ENCODE data around the gene PLRG1.
"Not testable (repeated sequence)": the region's sequence is repeated elsewhere in the genome, so short reads cannot be mapped to it uniquely, and the experiment has no call there.

The PLRG1 gene
- total RNA-seq, result 43.5 to 161 (median 99.4) reads per million in 9 experiments

DNA sequence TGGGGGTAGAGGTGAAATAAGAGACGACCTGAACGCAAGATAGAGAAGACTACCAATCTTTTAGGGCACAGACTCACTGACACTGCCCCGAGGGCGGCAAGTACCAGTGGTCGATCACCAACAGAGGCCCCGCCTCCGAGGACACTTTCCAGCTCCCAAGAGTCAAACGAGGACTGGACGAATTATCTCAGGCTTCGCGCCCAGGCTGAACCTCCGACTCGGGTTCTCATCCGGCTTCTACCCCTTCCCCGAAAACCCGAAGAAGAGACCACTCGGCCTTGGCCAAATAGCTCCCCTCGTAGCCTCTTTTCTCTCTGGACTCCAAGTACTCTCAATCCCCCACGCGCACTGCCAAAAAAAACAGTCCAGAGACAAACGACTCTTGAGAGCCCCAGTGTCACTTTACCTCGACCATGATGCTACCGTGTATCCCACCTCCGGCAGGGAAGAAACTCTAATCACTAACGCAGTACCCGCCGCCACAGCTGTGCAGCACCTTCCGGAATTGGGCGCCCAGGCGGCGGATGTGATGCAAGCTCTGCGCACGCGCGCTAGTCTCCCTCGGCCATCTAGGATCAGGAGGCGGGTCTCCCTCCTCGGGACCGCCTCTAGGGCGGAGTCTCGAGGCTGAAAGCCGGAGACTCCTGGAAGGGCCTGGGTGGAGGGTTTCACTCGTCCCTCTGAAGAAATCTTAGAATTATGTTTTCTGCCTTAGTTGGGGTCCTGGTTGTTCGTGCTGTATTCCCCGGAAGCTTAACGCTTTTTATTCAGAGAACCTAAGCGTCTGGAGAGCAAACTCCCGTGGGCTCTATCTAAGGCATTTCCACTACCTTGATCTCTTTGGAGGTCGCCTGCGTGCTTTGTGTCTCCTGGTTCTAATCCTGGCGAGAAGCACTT is at the start of gene PLRG1:
Gene PLRG1, minus strand, starts transcription at position 507 of the 897 bp plus-strand sequence. Its CDS starts 92 bp downstream, at position 415.
- Mint-ChIP-seq H3K4me3 (peak within 1 kb of the TSS; percentile 93 to 96), H3K27me3 (no peaks in the 10 kb centered on the region), H3K27ac (peak within 1 kb of the TSS; percentile 95 to 97), H3K36me3 (ENCODE audit: insufficient read depth) (peaks cover 28% of the 10 kb centered on the region), H3K9me3 (no peaks in the 10 kb centered on the region), H3K4me1 (ENCODE audit: low read depth in 2 of 2) (peaks cover 14 to 24% of the 10 kb centered on the region in 2 donors)
- ATAC-seq (replicated peaks) (peak; percentile 95), DNase-seq (peak; percentile 96)

DNA sequence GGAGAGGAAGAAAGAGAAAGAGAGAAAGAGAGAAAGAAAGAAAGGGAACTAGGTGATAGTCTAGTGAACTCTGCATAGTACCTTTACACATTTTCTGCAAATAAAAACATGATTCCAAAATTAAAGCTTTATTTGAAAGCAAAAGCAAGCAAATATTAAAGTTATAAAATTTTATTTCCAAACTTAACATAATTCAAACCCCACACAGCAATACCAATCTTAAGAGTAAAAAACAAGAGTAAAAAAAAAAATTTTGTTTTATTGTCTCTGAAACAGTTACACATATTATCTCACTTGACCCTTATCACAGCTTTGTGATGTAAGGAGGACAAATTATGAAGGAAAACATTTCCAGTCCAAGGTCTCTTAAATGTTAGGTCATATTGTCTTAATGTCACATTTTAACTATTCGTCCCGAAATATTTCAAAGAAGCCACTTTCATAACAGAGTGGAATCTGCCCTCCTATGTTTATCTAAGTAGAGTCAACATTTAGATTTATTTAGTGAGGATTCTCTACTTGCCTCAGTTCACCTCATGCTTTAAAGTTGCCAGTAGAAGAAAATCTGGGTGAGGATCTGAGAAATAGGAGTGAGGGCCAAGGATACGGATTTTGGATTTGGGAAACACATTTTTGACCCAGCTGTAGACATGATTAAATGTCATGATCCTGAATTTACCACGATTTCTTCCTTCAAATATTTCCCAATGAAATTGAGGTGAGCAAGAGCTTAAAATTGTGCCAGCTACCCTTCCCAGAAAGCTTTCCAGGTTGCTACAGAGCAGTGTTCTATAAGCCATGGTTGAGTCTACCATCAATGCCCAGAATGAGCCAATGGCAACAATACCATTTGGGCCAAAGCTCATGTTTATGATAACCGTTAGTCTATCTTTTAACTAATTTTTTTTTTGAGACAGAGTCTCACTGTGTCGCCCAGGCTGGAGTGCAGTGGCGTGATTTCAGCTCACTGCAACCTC is 47.9 kb upstream of the PLRG1 start:
- no peak overlapping the region for H3K4me3 Mint-ChIP-seq
- H3K27me3 Mint-ChIP-seq, result peaks cover 38 to 43% of the 10 kb centered on the region in 2 donors
- no peaks in the 10 kb centered on the region for H3K36me3 Mint-ChIP-seq (ENCODE audit: insufficient read depth)
- no peak overlapping the region for H3K27ac Mint-ChIP-seq
- no peaks in the 10 kb centered on the region for H3K9me3 Mint-ChIP-seq
- DNase-seq (no peak), ATAC-seq (replicated peaks) (no peak)
- no peaks in the 10 kb centered on the region for H3K4me1 Mint-ChIP-seq (ENCODE audit: low read depth in 2 of 2)

DNA sequence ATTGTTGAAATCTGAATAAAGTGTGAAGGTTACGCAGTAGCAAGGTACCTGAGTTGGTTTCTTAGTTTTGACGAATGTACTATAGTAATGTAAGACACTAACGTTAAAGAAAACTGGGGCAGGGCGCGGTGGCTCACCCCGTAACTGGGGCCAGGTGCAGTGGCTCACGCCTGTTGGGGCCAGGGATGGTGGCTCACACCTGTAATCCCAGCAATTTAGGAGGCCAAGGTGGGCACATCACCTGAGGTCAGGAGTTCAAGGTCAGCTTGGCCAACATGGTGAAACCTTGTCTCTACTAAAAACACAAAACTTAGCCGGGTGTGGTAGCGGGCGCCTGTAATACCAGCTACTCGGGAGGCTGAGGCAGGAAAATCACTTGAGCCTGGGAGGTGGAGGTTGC is 47.1 kb upstream of the PLRG1 start:
- DNase-seq; ATAC-seq (replicated peaks); H3K27ac Mint-ChIP-seq; H3K9me3 Mint-ChIP-seq; H3K36me3 Mint-ChIP-seq (ENCODE audit: insufficient read depth); H3K4me1 Mint-ChIP-seq (ENCODE audit: low read depth in 2 of 2); H3K4me3 Mint-ChIP-seq: not testable (repeated sequence)
- H3K27me3 Mint-ChIP-seq, result peaks cover 30 to 43% of the 10 kb centered on the region in 2 donors

- Mint-ChIP-seq H3K9me3 (no peaks in the 10 kb centered on the region), H3K27ac (no peak overlapping the region), H3K36me3 (ENCODE audit: insufficient read depth) (no peaks in the 10 kb centered on the region), H3K4me1 (ENCODE audit: low read depth in 2 of 2) (no peaks in the 10 kb centered on the region), H3K4me3 (no peak overlapping the region), H3K27me3 (peaks cover 29 to 38% of the 10 kb centered on the region in 2 donors)
- ATAC-seq (replicated peaks) (no peak), DNase-seq (no peak)
These were observed 45.6 kb upstream of the PLRG1 start for GRCh38 chr4:154595807-154596206.

GRCh38 chr4:154594343-154594742 is 44.1 kb upstream of the PLRG1 start:
- H3K27ac Mint-ChIP-seq; H3K4me1 Mint-ChIP-seq (ENCODE audit: low read depth in 2 of 2); DNase-seq; H3K4me3 Mint-ChIP-seq; H3K9me3 Mint-ChIP-seq; ATAC-seq (replicated peaks); H3K36me3 Mint-ChIP-seq (ENCODE audit: insufficient read depth): not testable (repeated sequence)
- peaks cover 31 to 43% of the 10 kb centered on the region in 2 donors for H3K27me3 Mint-ChIP-seq

DNA sequence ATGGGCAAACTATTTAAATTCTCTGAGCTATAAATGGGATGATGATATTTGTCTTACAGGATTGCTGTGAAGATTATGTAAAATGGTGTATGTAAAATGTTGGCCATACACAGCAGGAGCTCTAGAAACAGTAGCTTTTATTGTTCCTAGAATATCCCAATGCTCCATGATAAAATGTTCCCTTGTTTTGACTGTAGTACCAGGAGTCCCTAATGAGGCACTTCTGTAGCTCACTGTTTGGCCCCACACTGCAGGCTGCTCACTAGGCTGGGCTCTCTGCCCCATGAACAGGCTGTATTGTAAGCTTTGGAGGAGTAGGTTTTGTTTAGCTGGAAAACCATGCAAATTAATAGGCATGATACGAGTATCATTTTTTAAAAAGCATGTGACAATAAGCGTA is 43.7 kb upstream of the PLRG1 start:
- ATAC-seq (replicated peaks), result no peak

DNA sequence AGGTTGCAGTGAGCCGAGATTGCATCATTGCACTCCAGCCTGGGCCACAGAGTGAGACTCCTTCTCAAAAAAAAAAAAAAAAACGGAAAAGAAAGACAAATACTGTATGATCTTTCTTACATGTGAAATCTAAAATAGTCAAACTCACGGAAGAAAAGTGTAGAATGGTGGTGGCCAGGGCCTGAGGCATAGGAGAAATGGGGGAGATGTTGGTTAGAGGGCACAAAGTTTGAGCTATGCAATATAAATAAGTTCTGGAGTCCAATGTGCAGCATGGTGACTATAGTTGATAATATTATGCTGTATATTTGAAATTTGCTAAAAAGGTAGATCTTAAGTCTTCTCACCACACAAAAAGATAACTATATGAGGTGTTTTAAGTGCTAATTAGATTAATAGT is 41.7 kb upstream of the PLRG1 start:
- H3K4me1 Mint-ChIP-seq (ENCODE audit: low read depth in 2 of 2), result no peaks in the 10 kb centered on the region
- H3K9me3 Mint-ChIP-seq, result no peaks in the 10 kb centered on the region
- no peaks in the 10 kb centered on the region for H3K36me3 Mint-ChIP-seq (ENCODE audit: insufficient read depth)
- peaks cover 41 to 42% of the 10 kb centered on the region in 2 donors for H3K27me3 Mint-ChIP-seq
- H3K4me3 Mint-ChIP-seq, result no peak overlapping the region
- DNase-seq, result no peak
- no peak overlapping the region for H3K27ac Mint-ChIP-seq
- no peak for ATAC-seq (replicated peaks)

More for the DNA sequence above, 43.7 kb upstream of the PLRG1 start:
- DNase-seq, result no peak
- H3K36me3 Mint-ChIP-seq (ENCODE audit: insufficient read depth), result no peaks in the 10 kb centered on the region
- no peaks in the 10 kb centered on the region for H3K9me3 Mint-ChIP-seq
- H3K27me3 Mint-ChIP-seq, result peaks cover 33 to 47% of the 10 kb centered on the region in 2 donors
- H3K4me3 Mint-ChIP-seq, result no peak overlapping the region
- H3K4me1 Mint-ChIP-seq (ENCODE audit: low read depth in 2 of 2), result no peaks in the 10 kb centered on the region
- H3K27ac Mint-ChIP-seq, result no peak overlapping the region

GRCh38 chr4:154590329-154591006 is 40.3 kb upstream of the PLRG1 start, which contains the start of gene FGA:
FGA (minus strand) TSS chr4:154590742; CDS start chr4:154590687, 55 bp downstream.
- H3K27ac Mint-ChIP-seq, result no peak within 1 kb of the TSS
- no peaks in the 10 kb centered on the region for H3K36me3 Mint-ChIP-seq (ENCODE audit: insufficient read depth)
- peaks cover 49 to 52% of the 10 kb centered on the region in 2 donors for H3K27me3 Mint-ChIP-seq
- H3K4me1 Mint-ChIP-seq (ENCODE audit: low read depth in 2 of 2), result no peaks in the 10 kb centered on the region
- ATAC-seq (replicated peaks), result no peak
- H3K9me3 Mint-ChIP-seq, result no peaks in the 10 kb centered on the region
- H3K4me3 Mint-ChIP-seq, result no peak within 1 kb of the TSS
- no peak for DNase-seq

GRCh38 chr4:154589296-154590197 is 39.3 kb upstream of the PLRG1 start:
- H3K27me3 Mint-ChIP-seq, result peaks cover 49 to 52% of the 10 kb centered on the region in 2 donors

DNA sequence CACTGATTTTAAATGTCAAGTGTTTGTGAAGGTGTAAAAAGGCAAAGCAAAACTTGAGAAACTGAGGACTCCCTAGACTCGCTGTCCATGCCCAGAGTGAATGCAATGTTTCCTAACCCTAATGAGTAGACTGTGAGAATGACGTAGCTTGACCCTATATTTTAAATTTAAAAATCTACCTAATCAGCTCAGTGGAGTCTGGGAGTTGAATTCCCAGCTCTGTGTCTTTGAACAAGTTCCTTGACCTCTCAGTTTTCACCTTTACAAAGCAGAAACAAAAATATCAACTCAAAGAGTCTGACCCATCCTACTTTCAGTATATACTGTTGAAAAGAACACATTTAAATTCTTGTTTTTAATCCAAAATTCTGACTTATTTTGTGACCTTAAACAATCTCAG is 38.0 kb upstream of the PLRG1 start:
- H3K27me3 Mint-ChIP-seq, result peaks cover 41 to 43% of the 10 kb centered on the region in 2 donors
- DNase-seq (no peak), ATAC-seq (replicated peaks) (no peak)
- no peak overlapping the region for H3K4me3 Mint-ChIP-seq
- no peaks in the 10 kb centered on the region for H3K4me1 Mint-ChIP-seq (ENCODE audit: low read depth in 2 of 2)
- no peak overlapping the region for H3K27ac Mint-ChIP-seq
- no peaks in the 10 kb centered on the region for H3K36me3 Mint-ChIP-seq (ENCODE audit: insufficient read depth)
- H3K9me3 Mint-ChIP-seq, result no peaks in the 10 kb centered on the region

More at GRCh38 chr4:154589296-154590197, 39.3 kb upstream of the PLRG1 start:
- Mint-ChIP-seq H3K27ac (no peak overlapping the region), H3K9me3 (no peaks in the 10 kb centered on the region), H3K36me3 (ENCODE audit: insufficient read depth) (no peaks in the 10 kb centered on the region), H3K4me3 (no peak overlapping the region), H3K4me1 (ENCODE audit: low read depth in 2 of 2) (no peaks in the 10 kb centered on the region)
- ATAC-seq (replicated peaks) (no peak), DNase-seq (no peak)

DNA sequence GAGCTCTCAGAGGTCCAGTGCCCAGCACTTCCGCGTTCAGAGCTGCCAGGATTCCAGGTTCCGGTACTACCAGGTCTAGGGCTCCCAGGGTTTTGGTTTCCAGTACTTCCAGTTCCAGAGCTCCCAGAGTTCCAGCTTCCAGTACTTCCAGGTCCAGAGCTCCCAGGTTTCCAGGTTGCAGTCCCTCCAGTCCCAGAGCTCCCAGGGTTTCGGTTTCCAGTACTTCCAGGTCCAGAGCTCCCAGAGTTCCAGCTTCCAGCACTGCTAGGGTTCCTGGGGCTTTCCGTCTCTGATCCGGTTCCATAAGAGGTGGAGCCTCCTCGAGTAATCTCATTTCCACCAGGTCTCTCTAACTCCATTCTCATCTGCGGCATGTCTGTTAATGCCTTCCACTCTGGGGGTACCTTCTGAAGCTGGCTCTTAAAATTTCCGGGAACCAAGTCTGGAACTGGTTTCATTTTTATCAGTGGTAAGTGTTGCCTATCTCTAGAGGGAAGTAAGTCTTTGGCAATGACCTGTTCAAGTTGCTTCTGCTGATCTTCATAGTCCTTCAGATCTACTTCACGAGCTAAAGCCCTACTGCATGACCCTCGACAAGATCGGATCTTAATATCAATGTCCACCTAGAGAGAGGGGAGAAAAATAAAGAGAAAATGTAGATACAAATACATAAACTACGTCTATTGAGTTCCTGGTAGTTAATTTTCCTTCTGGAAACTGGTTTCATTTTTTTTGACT is 36.3 kb upstream of the PLRG1 start:
- H3K9me3 Mint-ChIP-seq, result no peaks in the 10 kb centered on the region
- ATAC-seq (replicated peaks) (no peak), DNase-seq (no peak)
- H3K27me3 Mint-ChIP-seq, result peaks cover 32 to 41% of the 10 kb centered on the region in 2 donors
- H3K27ac Mint-ChIP-seq, result no peak overlapping the region
- H3K4me1 Mint-ChIP-seq (ENCODE audit: low read depth in 2 of 2), result no peaks in the 10 kb centered on the region
- no peak overlapping the region for H3K4me3 Mint-ChIP-seq
- no peaks in the 10 kb centered on the region for H3K36me3 Mint-ChIP-seq (ENCODE audit: insufficient read depth)
